Neural progenitor cell (in vitro differentiated cells): ENCODE results near the gene RNFT2. TPM values are rescaled to one million over a fixed set of nuclear protein-coding genes. Genes with fewer than 3 reads are reported as not detected.
"Not testable (repeated sequence)": the region's sequence is repeated elsewhere in the genome, so short reads cannot be mapped to it uniquely, and the experiment has no call there.

Experiments used
- DNase-seq: peaks from one replicate; pipeline ENCODE4 v3.0.0-alpha.2; 2016; ENCODE audit warnings: low spot score
- H2AFZ ChIP-seq: fragments of 200-600 bp; sonication (generic); replicated peaks from 2 replicates; pipeline ENCODE4 v1.6.1; 2016; ENCODE audit warnings: antibody characterized with exemption
- H3F3A ChIP-seq: fragments of 200-600 bp; sonication (generic); 2 replicates; pipeline ENCODE4 v1.6.1; 2016; ENCODE audit warnings: antibody characterized with exemption, low read depth
- H3K27ac ChIP-seq: fragments of 200-600 bp; sonication (generic); 2 replicates; pipeline ENCODE4 v1.5.1; 2016; ENCODE audit warnings: mild to moderate bottlenecking
- H3K27me3 ChIP-seq: fragments of 200-600 bp; sonication (generic); 2 replicates; pipeline ENCODE4 v1.6.1; 2016; ENCODE audit warnings: mild to moderate bottlenecking, moderate library complexity
- H3K36me3 ChIP-seq: fragments of 200-600 bp; sonication (generic); 2 replicates; pipeline ENCODE4 v1.5.1; 2016
- H3K4me1 ChIP-seq: fragments of 200-600 bp; sonication (generic); 2 replicates; pipeline ENCODE4 v1.6.1; 2016; ENCODE audit warnings: mixed run types
- H3K4me2 ChIP-seq: fragments of 200-600 bp; sonication (generic); 2 replicates; pipeline ENCODE4 v1.6.1; 2016
- H3K4me3 ChIP-seq: fragments of 200-600 bp; sonication (generic); 2 replicates; pipeline ENCODE4 v1.5.1; 2016
- H3K79me2 ChIP-seq: fragments of 200-600 bp; sonication (generic); 2 replicates; pipeline ENCODE4 v1.6.1; 2016; ENCODE audit warnings: low read depth
- H3K9ac ChIP-seq: fragments of 200-600 bp; sonication (generic); 2 replicates; pipeline ENCODE4 v1.6.1; 2016
- H3K9me3 ChIP-seq: fragments of 200-600 bp; sonication (generic); 2 replicates; pipeline ENCODE4 v1.5.1; 2016; ENCODE audit warnings: low read depth
- H4K20me1 ChIP-seq: fragments of 200-600 bp; sonication (generic); 2 replicates; pipeline ENCODE4 v1.6.1; 2016; ENCODE audit warnings: low read depth
- H3K27ac Mint-ChIP-seq: 3 replicates; pipeline ENCODE4 v1.8.0; 2021; ENCODE audit warnings: mixed read lengths
- H3K27me3 Mint-ChIP-seq: 2 replicates; pipeline ENCODE4 v1.8.0; 2022; ENCODE audit warnings: low read depth, mild to moderate bottlenecking, inconsistent platforms, moderate library complexity, mixed read lengths; ENCODE audit not compliant: insufficient read depth
- H3K36me3 Mint-ChIP-seq: 3 replicates; pipeline ENCODE4 v1.8.0; 2021; ENCODE audit warnings: mixed read lengths
- H3K4me1 Mint-ChIP-seq: 3 replicates; pipeline ENCODE4 v1.8.0; 2021; ENCODE audit warnings: mixed read lengths
- H3K4me3 Mint-ChIP-seq: 3 replicates; pipeline ENCODE4 v1.8.0; 2021; ENCODE audit warnings: mild to moderate bottlenecking, moderate library complexity, mixed read lengths
- H3K9me3 Mint-ChIP-seq: 3 replicates; pipeline ENCODE4 v1.8.0; 2020; ENCODE audit warnings: mixed read lengths
- CTCF ChIP-seq: fragments of 200-600 bp; sonication (generic); IDR thresholded peaks from 2 replicates; pipeline ENCODE4 v1.5.1; 2017; ENCODE audit warnings: antibody characterized with exemption, mild to moderate bottlenecking
- EZH2 ChIP-seq: fragments of 200-600 bp; sonication (generic); IDR thresholded peaks from 2 replicates; pipeline ENCODE4 v1.6.1; 2017; ENCODE audit warnings: antibody characterized with exemption, mild to moderate bottlenecking, moderate library complexity
- EZH2phosphoT487 ChIP-seq: fragments of 200-600 bp; sonication (generic); IDR thresholded peaks from 2 replicates; pipeline ENCODE4 v1.6.1; 2017; ENCODE audit warnings: antibody characterized with exemption
- total RNA-seq: library from RNA; depleted of rRNA; stranded (reverse); fragments of >200 nt; gene quantifications from 2 replicates; pipeline ENCODE4 v1.2.3, GENCODE V29; 2015; ENCODE audit warnings: low replicate concordance

Gene RNFT2
- total RNA-seq, 1 donor from 2014 or later = 26.9 TPM

- Mint-ChIP-seq H3K4me3 (no peak overlapping the region), H3K27ac (no peak overlapping the region), H3K4me1 (no peaks in the 10 kb centered on the region), H3K36me3 (peaks cover 42% of the 10 kb centered on the region), H3K9me3 (peaks cover 2% of the 10 kb centered on the region), H3K27me3 (peaks cover 5% of the 10 kb centered on the region)
- no peaks in the 10 kb centered on the region for H3F3A ChIP-seq
- H3K36me3 ChIP-seq = no peaks in the 10 kb centered on the region
- H3K79me2 ChIP-seq = no peaks in the 10 kb centered on the region
- no peak for TF ChIP-seq EZH2phosphoT487
- TF ChIP-seq CTCF = no peak
- TF ChIP-seq EZH2 = no peak
- H3K9ac ChIP-seq = no peak overlapping the region
- no peak overlapping the region for H3K4me2 ChIP-seq
- H2AFZ ChIP-seq = no peak overlapping the region
- H3K4me3 ChIP-seq = no peak overlapping the region
- no peaks in the 10 kb centered on the region for H3K9me3 ChIP-seq
- H4K20me1 ChIP-seq = no peaks in the 10 kb centered on the region
- no peaks in the 10 kb centered on the region for H3K4me1 ChIP-seq
- no peaks in the 10 kb centered on the region for H3K27me3 ChIP-seq
- H3K27ac ChIP-seq = no peak overlapping the region
- DNase-seq = no peak
These were observed 46.1 kb downstream of the RNFT2 start for GRCh38 chr12:116784238-116784612.

GRCh38 chr12:116789562-116789961 is 51.4 kb downstream of the RNFT2 start:
- not testable (repeated sequence) for H3K9me3 ChIP-seq, H4K20me1 ChIP-seq, H3K27me3 ChIP-seq, H3K4me3 ChIP-seq, H3K36me3 ChIP-seq, H3K9me3 Mint-ChIP-seq, H3K4me2 ChIP-seq, H3K4me1 ChIP-seq, DNase-seq, H3K9ac ChIP-seq, H2AFZ ChIP-seq, H3K27ac ChIP-seq, H3K4me3 Mint-ChIP-seq, H3K27me3 Mint-ChIP-seq, H3K79me2 ChIP-seq, H3F3A ChIP-seq, H3K27ac Mint-ChIP-seq
- peaks cover 11% of the 10 kb centered on the region for H3K4me1 Mint-ChIP-seq
- H3K36me3 Mint-ChIP-seq = peaks cover 35% of the 10 kb centered on the region

- Histone ChIP-seq H4K20me1 (no peaks in the 10 kb centered on the region), H3K4me2 (no peak overlapping the region), H3K4me1 (no peaks in the 10 kb centered on the region), H3K36me3 (no peaks in the 10 kb centered on the region), H3K4me3 (no peak overlapping the region), H3F3A (no peaks in the 10 kb centered on the region), H3K9me3 (no peaks in the 10 kb centered on the region), H2AFZ (no peak overlapping the region), H3K9ac (no peak overlapping the region), H3K27ac (no peak overlapping the region), H3K27me3 (no peaks in the 10 kb centered on the region), H3K79me2 (no peaks in the 10 kb centered on the region)
- H3K27me3 Mint-ChIP-seq = peaks cover 2% of the 10 kb centered on the region
- peaks cover 30% of the 10 kb centered on the region for H3K36me3 Mint-ChIP-seq
- H3K4me3 Mint-ChIP-seq = no peak overlapping the region
- H3K9me3 Mint-ChIP-seq = peaks cover 2% of the 10 kb centered on the region
- TF ChIP-seq CTCF = no peak
- TF ChIP-seq EZH2phosphoT487 = no peak
- TF ChIP-seq EZH2 = no peak
- no peak for DNase-seq
- H3K4me1 Mint-ChIP-seq = peaks cover 11% of the 10 kb centered on the region
- H3K27ac Mint-ChIP-seq = no peak overlapping the region
These were observed 52.0 kb downstream of the RNFT2 start for GRCh38 chr12:116790066-116790465.

- H3K27ac ChIP-seq = no peak overlapping the region
- DNase-seq = no peak
- H3K9ac ChIP-seq = no peak overlapping the region
- no peak overlapping the region for H2AFZ ChIP-seq
- H3K9me3 ChIP-seq = no peaks in the 10 kb centered on the region
- no peaks in the 10 kb centered on the region for H3K4me1 ChIP-seq
- Mint-ChIP-seq H3K27ac (no peak overlapping the region), H3K4me3 (no peak overlapping the region), H3K9me3 (peaks cover 2% of the 10 kb centered on the region), H3K4me1 (peaks cover 11% of the 10 kb centered on the region), H3K36me3 (peaks cover 18% of the 10 kb centered on the region), H3K27me3 (peaks cover under 1% of the 10 kb centered on the region)
- H3F3A ChIP-seq = no peaks in the 10 kb centered on the region
- H3K4me3 ChIP-seq = no peak overlapping the region
- H4K20me1 ChIP-seq = no peaks in the 10 kb centered on the region
- no peaks in the 10 kb centered on the region for H3K79me2 ChIP-seq
- TF ChIP-seq CTCF = no peak
- TF ChIP-seq EZH2phosphoT487 = no peak
- no peak for TF ChIP-seq EZH2
- H3K36me3 ChIP-seq = no peaks in the 10 kb centered on the region
- H3K4me2 ChIP-seq = no peak overlapping the region
- no peaks in the 10 kb centered on the region for H3K27me3 ChIP-seq
These were observed 54.3 kb downstream of the RNFT2 start for GRCh38 chr12:116792403-116792802.
